HG02610 (cell line): ENCODE results near the gene UGT1A10.
"Not testable (repeated sequence)": the region's sequence is repeated elsewhere in the genome, so short reads cannot be mapped to it uniquely, and the experiment has no call there.

Source experiments
- ATAC-seq: cut with Tn5 transposase; IDR thresholded peaks from one replicate; pipeline ENCODE4 v1.9.1; 2021; ENCODE audit warnings: mild to moderate bottlenecking, moderate library complexity; ENCODE audit not compliant: unreplicated experiment

The UGT1A10 gene

GRCh38 chr2:233691443-233692433, 55.5 kb downstream of the UGT1A10 start:
- no peak for ATAC-seq

GRCh38 chr2:233692648-233693047, 56.4 kb downstream of the UGT1A10 start, which contains the start of gene UGT1A6:
Gene UGT1A6 (plus strand): TSS chr2:233692890. CDS start chr2:233693005, 115 bp downstream.
- no peak for ATAC-seq

GRCh38 chr2:233693963-233694362, 57.7 kb downstream of the UGT1A10 start:
- no peak for ATAC-seq

GRCh38 chr2:233698740-233699139, 62.5 kb downstream of the UGT1A10 start:
- no peak for ATAC-seq

- ATAC-seq: no peak
These were observed 63.3 kb downstream of the UGT1A10 start for GRCh38 chr2:233699424-233700027.

- ATAC-seq: no peak
These were observed 63.9 kb downstream of the UGT1A10 start for GRCh38 chr2:233700028-233700635.

- not testable (repeated sequence) for ATAC-seq
These were observed 64.6 kb downstream of the UGT1A10 start for GRCh38 chr2:233700842-233701241.

- no peak for ATAC-seq
These were observed 66.0 kb downstream of the UGT1A10 start for GRCh38 chr2:233702238-233702637.

GRCh38 chr2:233705911-233706506, 69.8 kb downstream of the UGT1A10 start:
- ATAC-seq: no peak

- ATAC-seq: no peak
These were observed 70.5 kb downstream of the UGT1A10 start for GRCh38 chr2:233706720-233707119.

- no peak for ATAC-seq
These were observed 71.8 kb downstream of the UGT1A10 start for GRCh38 chr2:233707940-233708644.

- no peak for ATAC-seq
These were observed 72.7 kb downstream of the UGT1A10 start for GRCh38 chr2:233708942-233709341.

GRCh38 chr2:233711312-233712008, 75.2 kb downstream of the UGT1A10 start:
- ATAC-seq: no peak

GRCh38 chr2:233712611-233713261, 76.5 kb downstream of the UGT1A10 start, which contains the start of gene UGT1A5:
Gene UGT1A5 (plus strand): TSS chr2:233712907. CDS start chr2:233712992, 85 bp downstream.
- no peak for ATAC-seq

GRCh38 chr2:233713262-233713615, 77.0 kb downstream of the UGT1A10 start:
- no peak for ATAC-seq

GRCh38 chr2:233714121-233714520, 77.9 kb downstream of the UGT1A10 start:
- no peak for ATAC-seq

GRCh38 chr2:233718552-233718951, 82.3 kb downstream of the UGT1A10 start, which contains the start of gene UGT1A4:
Gene UGT1A4 (plus strand): TSS chr2:233718736. CDS start chr2:233718821, 85 bp downstream.
- ATAC-seq: no peak

GRCh38 chr2:233728723-233729301, 92.6 kb downstream of the UGT1A10 start, which contains the start of gene UGT1A3:
Gene UGT1A3 (plus strand): TSS chr2:233729042. CDS start chr2:233729127, 85 bp downstream.
- ATAC-seq: no peak
